GM19455 (cell line): Measurements from ENCODE around the gene REEP6.
"Not testable (repeated sequence)": the region's sequence is repeated elsewhere in the genome, so short reads cannot be mapped to it uniquely, and the experiment has no call there.

Experiments
- ATAC-seq: cut with Tn5 transposase; IDR thresholded peaks from one replicate; pipeline ENCODE4 v1.9.1; 2021; ENCODE audit not compliant: unreplicated experiment

Gene REEP6

GRCh38 chr19:1522061-1522460 is 31.1 kb downstream of the REEP6 start:
- no peak for ATAC-seq

GRCh38 chr19:1522838-1523237 is 31.9 kb downstream of the REEP6 start:
- no peak for ATAC-seq

GRCh38 chr19:1523412-1524286 is 32.7 kb downstream of the REEP6 start, which contains the start of gene PLK5:
Gene PLK5 (plus strand): TSS chr19:1524077. CDS start chr19:1526997, 2,920 bp downstream.
- no peak for ATAC-seq

GRCh38 chr19:1524287-1524971 is 33.4 kb downstream of the REEP6 start:
- ATAC-seq = no peak

- no peak for ATAC-seq
Observed at GRCh38 chr19:1524972-1525325, 34.0 kb downstream of the REEP6 start.

- no peak for ATAC-seq
Observed at GRCh38 chr19:1525343-1525742, 34.4 kb downstream of the REEP6 start.

GRCh38 chr19:1526066-1526778 is 35.2 kb downstream of the REEP6 start:
- no peak for ATAC-seq

GRCh38 chr19:1526979-1527649 is 36.1 kb downstream of the REEP6 start:
- no peak for ATAC-seq

GRCh38 chr19:1527650-1528309 is 36.8 kb downstream of the REEP6 start:
- no peak for ATAC-seq

GRCh38 chr19:1528596-1529429 is 37.8 kb downstream of the REEP6 start:
- no peak for ATAC-seq

GRCh38 chr19:1529430-1529816 is 38.4 kb downstream of the REEP6 start:
- no peak for ATAC-seq

- not testable (repeated sequence) for ATAC-seq
Observed at GRCh38 chr19:1530856-1531255, 39.9 kb downstream of the REEP6 start.

GRCh38 chr19:1531587-1531986 is 40.6 kb downstream of the REEP6 start:
- ATAC-seq = no peak

- no peak for ATAC-seq
Observed at GRCh38 chr19:1532003-1532402, 41.0 kb downstream of the REEP6 start.

GRCh38 chr19:1533510-1534150 is 42.6 kb downstream of the REEP6 start:
- ATAC-seq = no peak

- ATAC-seq = no peak
Observed at GRCh38 chr19:1534972-1535371, 44.0 kb downstream of the REEP6 start.

- not testable (repeated sequence) for ATAC-seq
Observed at GRCh38 chr19:1535699-1536098, 44.7 kb downstream of the REEP6 start.

GRCh38 chr19:1538978-1539377 is 48.0 kb downstream of the REEP6 start:
- no peak for ATAC-seq

GRCh38 chr19:1539749-1540148 is 48.8 kb downstream of the REEP6 start:
- not testable (repeated sequence) for ATAC-seq
